GM12891 (cell line): ENCODE results near the gene KCNAB1.
"Not testable (repeated sequence)": the region's sequence is repeated elsewhere in the genome, so short reads cannot be mapped to it uniquely, and the experiment has no call there.

Experiments
- DNase-seq: peaks from one replicate; pipeline ENCODE4 v3.0.0; 2011; ENCODE audit warnings: low spot score; ENCODE audit not compliant: insufficient read length
- FAIRE-seq: peaks from 2 replicates; lab custom pipeline; 2011; peaks lifted over from hg19 to GRCh38; lab: Jason Lieb, UNC
- PAX5 ChIP-seq: IDR thresholded peaks from 2 replicates; pipeline ENCODE4 v1.6.1; 2011; ENCODE audit warnings: low read length, moderate library complexity, mild to moderate bottlenecking; ENCODE audit not compliant: insufficient read depth, severe bottlenecking
- POLR2A ChIP-seq: IDR thresholded peaks from 2 replicates; pipeline ENCODE4 v1.6.1; 2011; ENCODE audit warnings: low read depth, low read length, control low read depth
- POLR2AphosphoS5 ChIP-seq: IDR thresholded peaks from 2 replicates; pipeline ENCODE4 v1.6.1; 2011; ENCODE audit warnings: low read depth, low read length, control low read depth
- POU2F2 ChIP-seq: IDR thresholded peaks from 2 replicates; pipeline ENCODE4 v1.6.1; 2011; ENCODE audit warnings: low read depth, mild to moderate bottlenecking, control low read depth, low read length, moderate library complexity
- SPI1 ChIP-seq: IDR thresholded peaks from 2 replicates; pipeline ENCODE4 v1.6.1; 2011; ENCODE audit warnings: low read depth, low read length, control low read depth
- TAF1 ChIP-seq: IDR thresholded peaks from 2 replicates; pipeline ENCODE4 v1.6.1; 2011; ENCODE audit warnings: low read depth, low read length, control low read depth

KCNAB1 gene

GRCh38 chr3:156216216-156216615, 95.8 kb downstream of the KCNAB1 start:
- FAIRE-seq (no peak), DNase-seq (no peak)
- TF ChIP-seq PAX5 = no peak
- TF ChIP-seq POLR2A = no peak
- no peak for TF ChIP-seq SPI1
- no peak for TF ChIP-seq POU2F2
- no peak for TF ChIP-seq TAF1
- TF ChIP-seq POLR2AphosphoS5 = no peak

GRCh38 chr3:156216852-156217251, 96.5 kb downstream of the KCNAB1 start:
- no peak for DNase-seq
- FAIRE-seq = no peak
- no peak for TF ChIP-seq PAX5
- no peak for TF ChIP-seq POLR2AphosphoS5
- TF ChIP-seq SPI1 = no peak
- TF ChIP-seq POLR2A = no peak
- no peak for TF ChIP-seq TAF1
- no peak for TF ChIP-seq POU2F2

- FAIRE-seq (no peak), DNase-seq (no peak)
- no peak for TF ChIP-seq POLR2AphosphoS5
- TF ChIP-seq SPI1 = no peak
- no peak for TF ChIP-seq PAX5
- no peak for TF ChIP-seq POU2F2
- TF ChIP-seq POLR2A = no peak
- TF ChIP-seq TAF1 = no peak
Observed at GRCh38 chr3:156217674-156218352, 97.4 kb downstream of the KCNAB1 start.

GRCh38 chr3:156218353-156218744, 98.0 kb downstream of the KCNAB1 start:
- no peak for DNase-seq
- FAIRE-seq = no peak
- TF ChIP-seq TAF1 = no peak
- TF ChIP-seq POU2F2 = no peak

- not testable (repeated sequence) for FAIRE-seq, DNase-seq
Observed at GRCh38 chr3:156222381-156222780, 102.0 kb downstream of the KCNAB1 start.

- FAIRE-seq, DNase-seq: not testable (repeated sequence)
Observed at GRCh38 chr3:156224046-156224445, 103.7 kb downstream of the KCNAB1 start.

GRCh38 chr3:156226676-156227420, 106.5 kb downstream of the KCNAB1 start:
- TF ChIP-seq POLR2A = no peak
- TF ChIP-seq SPI1 = no peak
- no peak for TF ChIP-seq PAX5
- TF ChIP-seq POU2F2 = no peak
- no peak for TF ChIP-seq POLR2AphosphoS5
- no peak for TF ChIP-seq TAF1
- no peak for DNase-seq
- no peak for FAIRE-seq

- DNase-seq (no peak), FAIRE-seq (no peak)
- TF ChIP-seq TAF1 = no peak
- TF ChIP-seq POLR2AphosphoS5 = no peak
- no peak for TF ChIP-seq POU2F2
- TF ChIP-seq PAX5 = no peak
- TF ChIP-seq POLR2A = no peak
- TF ChIP-seq SPI1 = no peak
Observed at GRCh38 chr3:156227704-156228103, 107.3 kb downstream of the KCNAB1 start.

GRCh38 chr3:156230278-156230900, 110.0 kb downstream of the KCNAB1 start:
- FAIRE-seq (no peak), DNase-seq (no peak)

GRCh38 chr3:156231221-156231620, 110.8 kb downstream of the KCNAB1 start:
- not testable (repeated sequence) for DNase-seq, FAIRE-seq

More at GRCh38 chr3:156230278-156230900, 110.0 kb downstream of the KCNAB1 start:
- TF ChIP-seq SPI1 (no peak), TAF1 (no peak), POU2F2 (no peak), POLR2AphosphoS5 (no peak), POLR2A (no peak), PAX5 (no peak)

- DNase-seq = no peak
- FAIRE-seq = no peak
- TF ChIP-seq SPI1 (no peak), POU2F2 (no peak), POLR2AphosphoS5 (no peak), POLR2A (no peak), PAX5 (no peak), TAF1 (no peak)
Observed at GRCh38 chr3:156233876-156234275, 113.5 kb downstream of the KCNAB1 start.
